Urothelium cell line (cell line): ENCODE results near the gene KBTBD4.
"Not testable (repeated sequence)": the region's sequence is repeated elsewhere in the genome, so short reads cannot be mapped to it uniquely, and the experiment has no call there.

Experiments used
- DNase-seq: peaks from one replicate; pipeline ENCODE4 v3.0.0; 2011; ENCODE audit warnings: low spot score, mixed read lengths
- FAIRE-seq: peaks from 2 replicates; lab custom pipeline; 2011; peaks lifted over from hg19 to GRCh38; lab: Jason Lieb, UNC

The KBTBD4 gene

DNA sequence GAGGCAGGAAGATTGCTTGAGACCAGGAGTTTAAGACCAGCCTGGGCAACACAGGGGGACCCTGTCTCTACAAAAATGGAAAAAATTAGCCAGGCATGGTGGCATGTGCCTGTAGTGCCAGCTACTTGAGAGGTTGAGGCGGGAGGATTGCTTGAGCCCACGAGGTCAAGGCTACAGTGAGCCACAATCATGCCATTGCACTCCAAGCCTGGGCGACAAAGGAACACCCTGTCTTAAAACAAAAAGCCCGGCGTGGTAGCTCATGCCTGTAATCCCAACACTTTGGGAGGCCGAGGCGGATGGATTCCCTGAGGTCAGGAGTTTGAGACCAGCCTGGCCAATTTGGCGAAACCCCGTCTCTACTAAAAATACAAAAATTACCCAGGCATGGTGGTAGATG is 48.0 kb downstream of the KBTBD4 start:
- FAIRE-seq, result not testable (repeated sequence)

DNA sequence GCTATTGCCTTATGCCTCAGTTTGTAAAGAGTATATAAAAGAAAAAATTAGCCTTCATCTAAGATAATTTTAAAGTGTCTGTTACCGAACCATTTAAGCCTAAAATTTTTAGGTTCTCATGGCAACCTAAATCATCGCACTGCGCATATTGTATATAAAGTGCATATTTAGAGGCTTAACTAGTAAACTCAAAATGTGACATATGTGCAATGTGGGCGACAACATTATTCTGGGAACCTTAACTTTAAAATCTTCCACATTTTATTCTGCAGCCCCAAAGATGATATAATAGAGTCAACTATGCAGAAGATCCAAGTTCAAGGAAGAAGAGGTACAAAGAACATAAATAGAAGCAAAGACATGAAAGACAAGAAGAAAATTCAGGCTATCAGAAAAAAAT is 48.8 kb downstream of the KBTBD4 start:
- FAIRE-seq (no peak), DNase-seq (no peak)

More for the DNA sequence above, 48.0 kb downstream of the KBTBD4 start:
- DNase-seq, result not testable (repeated sequence)

DNA sequence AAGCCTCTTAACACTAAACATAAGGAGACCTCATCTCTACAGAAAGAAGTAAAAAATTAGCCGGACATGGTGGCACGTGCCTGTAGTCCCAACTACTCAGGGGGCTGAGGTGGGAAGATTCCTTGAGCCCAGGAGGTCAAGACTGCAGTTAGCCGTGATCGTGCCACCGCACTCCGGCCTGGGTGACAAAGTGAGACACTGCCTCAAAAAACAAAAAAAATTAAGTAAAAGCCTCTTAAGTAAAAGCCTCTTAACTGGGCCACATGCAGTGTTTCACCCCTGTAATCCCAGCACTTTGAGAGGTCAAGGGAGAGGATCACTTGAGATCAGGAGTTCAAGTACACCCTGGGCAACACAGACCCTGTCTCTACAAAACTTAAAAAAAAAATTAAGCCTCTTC is 51.6 kb downstream of the KBTBD4 start:
- FAIRE-seq (no peak), DNase-seq (no peak)

DNA sequence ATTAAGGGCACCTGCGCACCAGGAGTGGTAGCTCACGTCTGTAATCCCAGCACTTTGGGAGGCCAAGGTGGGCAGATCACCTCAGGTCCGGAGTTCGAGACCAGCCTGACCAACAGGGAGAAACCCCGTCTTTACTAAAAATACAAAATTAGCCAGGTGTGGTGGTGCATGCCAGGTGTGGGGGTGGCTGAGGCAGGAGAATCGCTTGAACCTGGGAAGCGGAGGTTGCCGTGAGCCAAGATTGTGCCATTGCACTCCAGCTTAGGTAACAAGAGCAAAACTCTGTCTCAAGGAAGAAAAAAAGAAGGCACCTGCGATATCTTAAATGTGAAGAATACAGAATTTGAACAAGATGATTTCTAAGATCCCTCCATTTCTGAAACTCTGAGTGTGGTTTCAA is 52.7 kb downstream of the KBTBD4 start:
- DNase-seq, FAIRE-seq: not testable (repeated sequence)

DNA sequence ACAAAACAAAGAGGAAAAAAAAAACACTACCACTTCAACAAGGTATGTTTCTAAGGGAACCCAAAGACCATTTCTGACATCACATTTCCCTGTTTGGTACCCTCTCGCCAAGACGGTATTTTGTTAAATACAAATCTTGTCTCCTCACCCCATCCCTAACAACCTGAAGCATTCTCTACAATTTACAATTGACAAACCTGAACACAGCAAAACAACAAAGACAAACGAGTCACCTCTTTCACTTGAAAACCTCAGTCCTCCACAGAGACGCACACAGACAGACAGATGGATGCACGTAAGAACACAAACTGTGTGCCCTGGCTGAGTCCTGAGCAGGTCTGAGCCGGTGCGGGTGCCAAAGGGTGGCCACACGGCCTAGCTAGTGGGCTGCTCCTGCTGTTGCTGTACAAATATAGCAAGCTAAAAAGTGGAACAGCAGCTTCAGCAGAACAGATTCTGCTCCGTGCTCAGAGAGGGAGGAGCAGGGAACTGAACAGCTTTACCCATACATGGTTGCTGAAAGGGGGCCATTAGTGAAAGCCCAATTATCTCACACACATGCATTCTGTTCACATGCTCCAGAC is 54.4 kb downstream of the KBTBD4 start:
- FAIRE-seq, result no peak
- DNase-seq, result no peak

DNA sequence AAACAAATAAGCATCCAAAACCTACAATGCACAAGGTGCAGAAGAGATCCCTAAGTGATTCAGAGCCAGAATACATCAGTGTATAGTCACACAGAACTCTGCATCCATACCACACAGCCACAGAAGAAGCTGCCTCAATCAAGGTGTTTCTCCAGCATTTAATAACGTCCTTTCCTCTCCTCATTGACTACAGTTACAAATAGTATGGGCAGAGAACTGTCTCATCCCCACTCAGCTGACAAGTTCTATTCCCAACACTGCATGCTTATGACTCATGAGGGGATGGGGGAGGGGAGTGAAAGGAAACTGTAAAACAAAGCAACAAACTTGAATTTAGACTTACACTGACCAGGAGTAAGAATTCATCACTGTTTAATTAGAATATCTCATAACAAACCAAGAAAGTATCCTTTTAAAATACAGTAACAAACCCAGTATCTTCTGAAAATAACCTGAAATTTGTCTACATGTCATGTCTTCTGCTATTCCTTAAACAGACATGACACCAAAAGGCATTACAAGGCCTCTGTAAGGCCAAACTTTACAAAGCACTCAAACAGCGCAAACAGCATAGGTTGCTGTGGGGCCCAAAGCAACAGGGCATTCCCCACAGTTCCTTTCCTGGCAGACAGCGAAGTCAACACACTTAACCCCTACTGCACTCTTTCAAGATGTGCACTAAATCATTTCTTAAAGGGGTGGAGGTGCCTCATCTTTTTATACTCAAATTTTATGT is 55.1 kb downstream of the KBTBD4 start:
- FAIRE-seq, result no peak

More for the DNA sequence above, 55.1 kb downstream of the KBTBD4 start:
- peak; percentile 78 for DNase-seq
